GM04503 (cell line): Measurements from ENCODE around the gene MYZAP.

Experiments used
- DNase-seq: peaks from one replicate; pipeline ENCODE4 v3.0.0-alpha.2; 2012; ENCODE audit warnings: low read depth

Gene MYZAP

GRCh38 chr15:57625703-57626448 lies 34.2 kb downstream of the MYZAP start:
- DNase-seq = no peak

DNA sequence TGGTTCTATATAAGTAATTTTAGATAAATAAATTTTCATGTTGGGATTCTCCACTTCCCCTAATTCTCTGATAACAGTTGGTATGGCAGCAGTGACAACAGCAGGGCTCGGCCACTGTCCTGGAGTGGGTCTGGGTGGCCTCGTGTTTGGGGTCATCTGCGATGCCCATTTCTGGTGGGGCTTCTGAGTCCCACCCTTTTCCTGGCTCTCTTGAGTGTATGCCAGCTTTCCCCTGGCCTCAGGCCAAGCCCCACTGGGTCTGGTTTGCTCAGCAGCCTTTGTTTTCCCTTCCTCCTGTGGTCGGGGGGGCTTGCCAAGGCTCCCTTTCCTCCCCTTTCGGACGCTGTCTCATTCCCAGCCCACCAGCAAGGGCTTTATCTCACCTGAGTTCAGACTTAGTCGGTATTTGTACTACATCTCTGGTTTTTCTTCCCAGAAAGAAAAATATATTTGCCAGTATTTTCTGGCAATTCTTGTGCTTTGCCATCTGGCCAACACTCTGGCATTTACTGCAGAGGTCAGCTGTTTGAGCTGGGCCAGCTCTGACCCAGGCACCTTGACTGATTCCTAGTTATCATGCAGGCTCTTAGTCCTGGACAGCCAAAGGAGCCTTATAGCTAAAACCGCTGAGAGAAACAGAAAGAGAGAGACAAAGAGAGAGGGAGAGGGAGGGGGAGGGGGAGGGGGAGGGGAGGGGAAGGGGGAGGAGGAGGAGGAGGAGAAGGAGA lies 35.2 kb downstream of the MYZAP start:
- no peak for DNase-seq

DNA sequence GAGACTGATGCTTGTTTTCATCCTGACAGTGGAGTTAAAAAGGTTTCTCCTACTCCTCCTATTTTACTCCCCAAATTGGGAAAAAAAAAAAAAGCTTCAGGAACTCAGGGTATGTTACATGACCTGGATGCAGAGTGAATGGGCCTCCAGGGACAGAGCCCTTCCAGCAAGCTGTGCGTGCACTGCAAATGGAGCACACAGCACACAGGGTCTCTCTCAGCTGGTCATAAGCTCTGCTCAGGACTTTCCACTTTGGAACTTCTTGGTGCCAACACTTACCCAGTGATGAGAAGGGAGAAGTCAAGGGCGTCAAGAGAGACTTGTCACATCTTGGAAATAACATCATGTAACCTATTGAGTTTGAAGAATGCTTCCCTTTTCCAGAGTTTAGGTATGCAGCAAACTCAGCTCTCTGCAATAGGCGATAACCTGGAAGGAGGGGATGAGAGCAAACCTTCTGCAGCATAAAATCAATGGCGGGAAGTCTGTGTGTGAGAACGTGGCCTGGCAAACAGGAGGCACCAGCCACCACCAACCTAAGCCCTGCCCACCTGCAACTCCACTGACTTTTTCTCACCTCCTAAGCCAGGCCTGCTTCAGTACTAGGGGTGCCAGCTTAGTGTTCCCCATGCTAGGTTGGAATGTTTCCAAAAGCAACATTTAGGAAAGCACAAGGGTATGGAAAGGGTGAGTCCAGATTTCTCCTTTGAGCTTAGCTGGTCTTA lies 39.8 kb downstream of the MYZAP start:
- no peak for DNase-seq

DNA sequence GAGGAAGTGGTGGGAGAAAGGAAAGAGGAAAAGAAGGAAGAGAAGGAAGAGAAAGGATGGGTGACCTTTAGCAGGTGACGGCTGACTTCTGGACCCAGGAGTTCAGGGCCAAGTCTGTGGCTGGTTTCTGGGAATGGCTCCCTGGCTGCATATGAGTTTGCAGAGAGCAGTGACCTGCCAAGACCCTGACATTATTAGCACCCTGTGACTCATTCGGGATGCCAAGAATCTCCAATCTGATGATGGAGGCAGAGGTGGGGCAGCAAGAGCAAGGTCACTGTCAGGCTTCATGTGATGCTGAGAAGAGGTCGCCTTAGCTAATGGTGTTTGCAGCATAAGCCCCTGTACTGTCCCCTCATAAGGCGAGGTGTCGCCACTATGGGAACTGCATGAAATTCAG lies 42.6 kb downstream of the MYZAP start:
- no peak for DNase-seq

DNA sequence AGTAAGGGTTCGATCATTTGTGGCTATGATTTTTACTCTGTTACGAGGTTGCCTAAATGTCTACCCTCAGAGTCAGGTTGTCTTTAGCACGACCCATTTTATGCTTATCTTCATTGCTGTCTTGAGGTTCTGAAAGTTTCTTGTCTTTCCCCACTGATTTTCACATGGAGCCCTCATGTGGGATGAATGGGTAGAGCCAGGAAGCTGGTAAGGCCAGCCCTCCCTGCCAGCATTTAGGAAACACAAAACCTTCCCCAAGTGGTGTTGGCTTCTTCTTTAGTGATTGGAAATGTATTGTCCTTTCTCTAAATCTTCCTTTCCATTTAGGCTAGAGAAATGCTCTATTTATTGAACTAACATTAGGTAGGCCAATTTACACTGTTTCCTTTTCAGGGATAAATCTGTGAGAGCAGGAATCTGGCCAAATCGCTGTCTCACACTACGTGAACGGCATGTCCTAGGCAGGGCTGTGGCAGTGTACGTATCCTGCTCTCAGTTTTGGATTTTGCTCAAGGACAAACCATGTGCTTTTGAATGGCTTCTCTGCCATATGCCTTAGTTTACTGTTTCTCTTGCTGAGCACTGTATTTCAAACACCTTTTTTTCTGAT lies 43.7 kb downstream of the MYZAP start:
- DNase-seq = no peak

DNA sequence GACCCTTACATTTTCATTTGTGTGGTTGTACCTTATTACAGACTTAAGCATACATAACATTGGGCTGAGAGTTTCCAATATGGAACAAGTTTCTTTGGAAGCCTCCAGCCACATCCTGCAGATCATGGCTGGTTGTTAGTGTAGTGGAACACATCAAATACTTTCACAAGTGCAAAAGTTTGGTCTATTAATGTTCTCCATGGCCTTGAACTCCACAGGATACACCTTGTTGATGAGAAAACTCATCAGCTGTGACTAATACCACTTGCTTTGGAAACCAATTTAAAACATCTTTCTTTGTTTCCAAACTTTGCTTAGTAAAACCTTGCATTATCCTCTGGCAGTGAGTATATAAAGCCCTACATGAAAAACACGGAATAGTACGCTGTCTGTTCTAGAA lies 46.1 kb downstream of the MYZAP start:
- DNase-seq = no peak

DNA sequence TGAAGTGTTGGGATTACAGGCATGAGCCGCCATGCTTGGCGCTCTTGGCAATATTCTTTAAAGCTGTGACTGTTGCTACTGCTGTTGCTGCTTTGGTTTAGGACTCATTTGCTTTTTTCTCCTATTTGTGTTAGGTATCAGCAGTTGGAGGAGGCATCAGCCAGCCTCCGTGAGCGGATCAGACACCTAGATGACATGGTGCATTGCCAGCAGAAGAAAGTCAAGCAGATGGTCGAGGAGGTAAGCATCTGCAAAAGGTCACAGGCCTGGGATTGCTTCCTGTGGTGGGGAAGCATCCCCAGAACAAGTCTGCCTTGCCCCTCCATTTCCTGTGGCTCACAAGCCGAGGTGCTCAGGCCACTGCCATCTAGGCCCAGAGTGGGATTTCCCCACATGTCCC lies 47.6 kb downstream of the MYZAP start:
- no peak for DNase-seq

GRCh38 chr15:57640930-57641682 lies 49.4 kb downstream of the MYZAP start:
- DNase-seq = no peak

GRCh38 chr15:57643826-57644225 lies 52.1 kb downstream of the MYZAP start:
- DNase-seq = no peak

DNA sequence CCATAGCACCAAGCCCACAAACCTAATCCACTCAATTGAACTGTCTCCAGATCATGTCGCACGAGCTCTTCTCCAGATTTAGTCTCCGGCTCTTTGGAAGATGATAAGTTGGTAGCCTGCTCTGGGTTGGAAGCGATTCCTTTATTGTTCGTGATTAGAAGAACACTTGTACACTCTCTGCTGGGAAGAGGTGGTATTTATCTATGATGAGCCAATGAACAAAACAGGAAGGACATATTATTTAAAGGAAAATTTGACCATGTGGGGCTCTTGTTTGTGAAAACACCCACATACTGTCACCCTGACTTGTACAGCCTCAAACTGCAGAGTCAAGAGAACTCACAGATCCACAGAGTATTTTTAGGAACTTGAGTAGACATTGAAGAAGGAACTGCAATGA lies 54.4 kb downstream of the MYZAP start:
- DNase-seq = no peak

GRCh38 chr15:57647071-57647790 lies 55.5 kb downstream of the MYZAP start:
- no peak for DNase-seq

GRCh38 chr15:57647791-57648130 lies 56.1 kb downstream of the MYZAP start:
- no peak for DNase-seq

DNA sequence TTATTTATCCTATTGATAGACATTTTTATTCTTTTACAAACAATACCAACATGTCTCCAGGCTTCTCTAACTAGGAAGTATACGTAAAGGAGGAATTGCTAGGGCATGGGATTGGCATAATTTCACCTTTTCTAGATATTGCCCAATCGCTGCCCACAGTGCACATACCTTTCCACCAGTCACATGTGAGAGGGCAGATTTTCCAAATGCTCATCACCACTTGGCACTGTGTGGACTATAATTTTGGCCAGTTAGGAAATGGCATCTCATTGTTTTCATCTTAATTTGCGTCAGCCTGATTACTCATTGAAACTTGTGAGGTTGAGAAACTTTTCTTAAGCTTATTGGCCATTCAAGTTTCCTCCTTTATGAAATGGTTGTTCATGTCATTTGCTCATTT lies 57.4 kb downstream of the MYZAP start:
- no peak for DNase-seq

DNA sequence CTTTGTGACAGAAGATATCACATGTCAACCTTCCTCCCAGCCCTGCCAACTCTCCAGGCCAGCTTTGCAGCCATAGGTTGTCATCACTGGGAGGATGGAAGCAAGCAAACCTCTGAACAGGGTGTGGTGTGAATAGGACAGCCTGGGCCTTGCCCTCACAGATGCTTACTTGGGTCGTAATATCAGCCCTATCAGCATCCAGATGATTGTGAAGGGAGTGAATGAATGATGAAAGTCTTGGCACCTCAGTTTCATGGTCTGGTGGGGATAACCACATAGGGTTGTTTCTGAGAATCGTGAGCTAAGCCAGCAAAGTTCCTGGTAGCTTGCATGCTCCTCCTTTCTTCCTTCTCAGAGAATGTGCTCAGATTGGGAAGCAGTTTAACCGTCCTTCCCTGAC lies 59.7 kb downstream of the MYZAP start:
- no peak for DNase-seq

DNA sequence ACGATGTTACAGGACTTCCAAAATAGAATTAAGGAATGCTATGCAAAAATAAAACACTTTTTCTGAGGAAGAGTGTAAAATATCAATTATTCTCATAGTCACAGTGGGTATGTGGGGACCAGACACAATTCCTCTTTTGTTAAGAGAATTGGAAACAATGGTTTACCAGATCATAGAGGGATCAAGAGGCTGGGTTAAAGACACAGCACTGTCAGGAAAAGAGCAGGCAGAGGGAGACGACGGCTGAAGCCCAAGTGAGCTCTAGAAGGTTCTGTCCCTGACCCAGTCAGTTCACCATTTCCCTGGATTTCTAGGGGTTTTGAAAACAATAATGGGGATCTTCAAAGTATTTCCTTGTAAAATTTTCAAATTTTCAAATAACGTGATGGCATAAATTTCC lies 60.8 kb downstream of the MYZAP start:
- no peak for DNase-seq

DNA sequence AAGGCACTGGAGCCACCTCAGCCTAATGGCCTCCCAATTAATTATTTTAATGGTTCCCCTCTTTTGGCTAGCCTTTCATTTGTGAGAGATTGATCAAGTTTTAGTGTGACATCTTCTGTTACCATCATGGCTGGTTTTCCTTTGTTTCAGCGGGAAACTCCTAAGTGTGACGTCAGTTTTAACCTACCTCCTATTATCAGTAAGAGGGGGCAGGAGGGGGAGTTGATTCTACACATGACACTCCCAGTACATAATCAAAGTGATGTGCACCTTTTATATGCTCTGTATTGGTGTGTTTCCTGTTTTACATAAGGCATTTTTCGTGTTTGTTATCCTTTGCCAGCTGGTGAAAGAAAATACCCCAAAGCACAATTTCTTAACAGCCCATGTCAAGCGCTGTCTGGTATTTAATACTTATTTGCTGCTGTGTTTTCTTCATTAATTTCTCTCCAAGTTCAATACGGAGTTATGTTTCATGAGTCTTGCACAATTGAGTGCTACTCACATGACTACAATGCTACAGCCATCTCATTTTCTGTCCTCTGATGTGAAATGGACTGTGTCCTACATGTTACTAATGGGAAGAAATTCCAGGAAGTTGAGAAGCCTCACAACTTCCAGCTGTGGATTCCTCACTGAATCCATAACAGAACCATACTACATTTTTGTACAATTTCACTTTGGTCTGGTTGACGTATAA lies 62.6 kb downstream of the MYZAP start:
- DNase-seq = peak; percentile 47

- no peak for DNase-seq
Observed at GRCh38 chr15:57655053-57655452, 63.3 kb downstream of the MYZAP start.

GRCh38 chr15:57655809-57656208 lies 64.1 kb downstream of the MYZAP start:
- DNase-seq = no peak

DNA sequence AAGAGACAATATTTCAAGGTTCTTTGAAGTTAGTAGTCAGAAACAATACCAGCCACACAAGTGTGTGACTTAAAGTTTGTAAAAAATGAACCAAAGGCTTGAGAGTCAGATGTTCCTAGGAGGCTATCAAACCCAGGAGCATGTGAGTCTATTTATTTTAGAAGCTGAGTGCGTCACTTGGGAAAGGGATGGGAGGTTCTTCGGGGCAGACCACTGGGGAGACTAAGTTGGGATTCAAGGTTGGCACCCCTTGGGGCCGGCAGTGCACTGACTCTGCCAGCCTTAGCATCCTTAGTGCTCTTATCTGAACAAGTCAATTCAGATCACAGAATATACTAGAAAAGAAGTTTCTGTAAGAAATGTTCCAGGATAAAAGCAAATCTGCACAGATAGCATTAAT lies 64.7 kb downstream of the MYZAP start:
- DNase-seq = no peak

GRCh38 chr15:57657619-57658018 lies 65.9 kb downstream of the MYZAP start:
- no peak for DNase-seq
